CD8-positive, alpha-beta memory T cell (primary cell): Measurements from ENCODE around the gene TCF3. TPM values are rescaled to one million over a fixed set of nuclear protein-coding genes. Genes with fewer than 3 reads are reported as not detected.
"Not testable (repeated sequence)": the region's sequence is repeated elsewhere in the genome, so short reads cannot be mapped to it uniquely, and the experiment has no call there.

Source experiments
- CTCF ChIA-PET: fragments of 350-600 bp; sonication (Branson Sonifier 250); formaldehyde crosslinking; loops from one replicate; lab custom pipeline; 2021; ENCODE audit warnings: antibody characterized with exemption; lab: Charles Lee
- POLR2A ChIA-PET: fragments of 350-600 bp; sonication (Branson Sonifier 250); formaldehyde crosslinking; loops from one replicate; lab custom pipeline; 2021; ENCODE audit warnings: antibody characterized with exemption; lab: Charles Lee
- DNase-seq, 5 donors: peaks; one replicate each; pipeline versions ENCODE4 v3.0.0 to v3.0.0-alpha.2; 2020 to 2022; ENCODE audit warnings: mixed read lengths in 1 of 5
- H3K27ac ChIP-seq: one replicate; pipeline ENCODE4 v1.7.0; 2013; ENCODE audit warnings: low read depth, mild to moderate bottlenecking, low read length, moderate library complexity
- H3K27me3 ChIP-seq: 2 replicates; pipeline ENCODE4 v1.7.0; 2013; ENCODE audit warnings: low read length, mild to moderate bottlenecking; ENCODE audit not compliant: insufficient read depth, poor library complexity, severe bottlenecking
- H3K36me3 ChIP-seq: 2 replicates; pipeline ENCODE4 v1.7.0; 2013; ENCODE audit warnings: mild to moderate bottlenecking, low read length, moderate library complexity; ENCODE audit not compliant: insufficient read depth
- H3K4me1 ChIP-seq: 2 replicates; pipeline ENCODE4 v1.7.0; 2013; ENCODE audit warnings: mild to moderate bottlenecking, low read length, moderate library complexity; ENCODE audit not compliant: insufficient read depth
- H3K4me3 ChIP-seq: 2 replicates; pipeline ENCODE4 v1.7.0; 2013; ENCODE audit warnings: mild to moderate bottlenecking, low read length
- H3K9me3 ChIP-seq: 2 replicates; pipeline ENCODE4 v1.7.0; 2013; ENCODE audit warnings: mild to moderate bottlenecking, low read length
- H3K27ac Mint-ChIP-seq, 8 donors: one replicate each; pipeline ENCODE4 v1.8.0; 2020 to 2021; ENCODE audit warnings: mixed read lengths in 8 of 8, mild to moderate bottlenecking in 6 of 8, inconsistent platforms in 3 of 8, moderate library complexity in 3 of 8
- H3K27me3 Mint-ChIP-seq, 2 donors: one replicate each; pipeline ENCODE4 v1.8.0; 2020 to 2021; ENCODE audit warnings: mixed read lengths in 2 of 2, mild to moderate bottlenecking in 1 of 2, moderate library complexity in 1 of 2
- H3K36me3 Mint-ChIP-seq, 3 donors: one replicate each; pipeline ENCODE4 v1.8.0; 2020 to 2021; ENCODE audit warnings: mixed read lengths in 3 of 3, inconsistent platforms in 1 of 3, mild to moderate bottlenecking in 1 of 3
- H3K4me1 Mint-ChIP-seq, 3 donors: one replicate each; pipeline ENCODE4 v1.8.0; 2020 to 2021; ENCODE audit warnings: mixed read lengths in 3 of 3, inconsistent platforms in 1 of 3, mild to moderate bottlenecking in 1 of 3
- H3K4me3 Mint-ChIP-seq, 7 donors: one replicate each; pipeline ENCODE4 v1.8.0; 2020 to 2021; ENCODE audit warnings: mixed read lengths in 7 of 7, mild to moderate bottlenecking in 6 of 7, moderate library complexity in 4 of 7, inconsistent platforms in 2 of 7
- H3K9me3 Mint-ChIP-seq, 5 donors: one replicate each; pipeline ENCODE4 v1.8.0; 2020 to 2022; ENCODE audit warnings: mixed read lengths in 5 of 5, mild to moderate bottlenecking in 3 of 5, moderate library complexity in 2 of 5, inconsistent platforms in 1 of 5
- polyA plus RNA-seq: library from polyadenylated mRNA; unstranded; fragments of 300-500 nt; fragmentation: Illumina TruSeq; gene quantifications from one replicate; pipeline ENCODE4 v1.2.3, GENCODE V29; 2021
- total RNA-seq, 2 experiments: library from RNA; stranded (reverse); gene quantifications; one replicate each; pipeline ENCODE4 v1.2.3, GENCODE V29; 2021

The TCF3 gene
- total and polyA plus RNA-seq, 3 experiments from 2014 or later = 13.3 to 97.0 (median 96.0) TPM

DNA sequence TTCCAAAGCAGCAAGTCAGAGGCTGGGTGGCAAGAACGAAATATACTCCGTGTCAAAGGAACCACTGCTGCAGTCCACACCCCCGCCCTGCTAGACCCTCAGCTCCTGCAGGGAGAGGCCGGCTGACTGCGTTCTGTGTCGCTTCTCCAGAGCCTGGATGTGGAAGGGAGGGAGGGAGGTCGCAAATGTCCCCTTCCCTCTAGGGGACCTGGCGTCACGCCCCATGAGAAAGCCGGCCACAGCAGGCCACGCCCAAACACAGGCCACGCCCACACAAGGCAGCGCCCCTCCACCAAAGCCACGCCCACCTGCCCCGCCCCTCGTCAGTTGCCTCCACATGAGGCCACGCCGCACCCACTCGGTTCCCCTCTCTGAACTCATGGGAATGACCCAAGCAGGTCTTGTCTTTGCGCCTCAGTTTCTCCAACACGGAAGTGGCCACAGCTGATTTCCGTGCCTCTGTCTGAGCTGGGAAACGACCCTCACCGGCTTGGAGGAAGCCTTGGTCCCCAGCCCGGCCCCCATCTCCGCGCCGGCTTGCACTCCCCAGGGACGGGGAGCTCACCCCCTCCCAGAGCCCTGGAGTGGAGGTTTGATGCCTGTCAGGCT, 38.4 kb upstream of the TCF3 start:
- Mint-ChIP-seq H3K27me3 (peaks cover 30 to 32% of the 10 kb centered on the region in 2 donors), H3K4me3 (no peak overlapping the region), H3K27ac (peak overlapping the region in 1 of 8 donors; percentile 19), H3K4me1 (no peaks in the 10 kb centered on the region), H3K36me3 (no peaks in the 10 kb centered on the region), H3K9me3 (peaks cover 8 to 12% (median 10%) of the 10 kb centered on the region in 5 donors)
- POLR2A ChIA-PET = no interaction called here
- Histone ChIP-seq H3K9me3 (no peaks in the 10 kb centered on the region), H3K27me3 (peaks cover 17% of the 10 kb centered on the region), H3K36me3 (no peaks in the 10 kb centered on the region), H3K27ac (no peak overlapping the region), H3K4me3 (no peak overlapping the region), H3K4me1 (no peaks in the 10 kb centered on the region)
- peak in 4 of 5 donors; percentile 24 to 62 (median 44) for DNase-seq
- CTCF ChIA-PET = no interaction called here

DNA sequence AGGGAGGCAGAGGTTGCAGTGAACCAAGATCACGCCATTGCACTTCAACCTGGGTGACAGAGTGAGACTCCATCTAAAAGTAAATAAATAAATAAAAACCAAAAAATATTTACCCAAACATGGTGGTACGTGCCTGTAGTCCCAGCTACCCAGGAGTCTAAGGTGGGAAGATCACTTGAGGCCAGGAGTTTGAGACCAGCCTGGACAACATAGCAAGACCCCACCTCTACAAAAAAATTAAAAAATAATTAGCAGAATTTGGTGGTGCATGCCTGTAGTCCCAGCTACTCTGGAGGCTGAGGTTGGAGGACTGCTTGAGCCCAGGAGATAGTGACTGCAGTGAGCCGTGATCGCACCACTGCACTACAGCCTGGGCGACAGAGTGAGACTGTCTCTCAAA, 33.4 kb upstream of the TCF3 start:
- POLR2A ChIA-PET, H3K4me3 ChIP-seq, H3K27ac ChIP-seq, H3K36me3 Mint-ChIP-seq, H3K4me3 Mint-ChIP-seq, H3K27me3 ChIP-seq, H3K4me1 Mint-ChIP-seq, CTCF ChIA-PET, H3K27ac Mint-ChIP-seq, H3K36me3 ChIP-seq, H3K9me3 ChIP-seq, H3K4me1 ChIP-seq, DNase-seq, H3K9me3 Mint-ChIP-seq: not testable (repeated sequence)
- H3K27me3 Mint-ChIP-seq = peaks cover 24 to 28% of the 10 kb centered on the region in 2 donors

DNA sequence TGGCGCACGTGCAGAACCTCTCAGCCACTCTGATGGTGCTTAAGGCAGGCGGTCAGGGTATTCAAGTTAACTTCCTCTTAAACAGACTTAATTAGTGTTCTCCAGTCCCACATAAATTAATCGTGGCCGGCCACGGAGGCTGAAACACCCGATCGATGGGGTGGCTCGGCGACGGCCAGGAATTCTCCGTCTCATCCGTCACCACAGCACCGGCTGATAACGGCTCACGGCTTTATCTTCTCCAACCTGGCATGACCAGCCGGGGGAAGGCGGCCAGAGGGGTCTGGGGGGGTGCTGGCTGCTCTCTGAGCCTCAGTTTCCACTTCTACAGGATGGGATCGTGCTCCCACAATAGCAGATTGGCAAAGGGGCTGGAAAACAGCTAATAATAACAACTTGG, 32.6 kb upstream of the TCF3 start:
- Histone ChIP-seq H3K27ac (no peak overlapping the region), H3K9me3 (no peaks in the 10 kb centered on the region), H3K4me3 (no peak overlapping the region), H3K4me1 (no peaks in the 10 kb centered on the region), H3K27me3 (no peaks in the 10 kb centered on the region), H3K36me3 (no peaks in the 10 kb centered on the region)
- CTCF ChIA-PET = no interaction called here
- H3K4me1 Mint-ChIP-seq = no peaks in the 10 kb centered on the region
- POLR2A ChIA-PET = no interaction called here
- H3K4me3 Mint-ChIP-seq = no peak overlapping the region
- no peak for DNase-seq
- peaks cover 0 to 2% (median 0%) of the 10 kb centered on the region in 5 donors for H3K9me3 Mint-ChIP-seq
- H3K36me3 Mint-ChIP-seq = no peaks in the 10 kb centered on the region
- H3K27ac Mint-ChIP-seq = no peak overlapping the region
- H3K27me3 Mint-ChIP-seq = peaks cover 19 to 26% of the 10 kb centered on the region in 2 donors

DNA sequence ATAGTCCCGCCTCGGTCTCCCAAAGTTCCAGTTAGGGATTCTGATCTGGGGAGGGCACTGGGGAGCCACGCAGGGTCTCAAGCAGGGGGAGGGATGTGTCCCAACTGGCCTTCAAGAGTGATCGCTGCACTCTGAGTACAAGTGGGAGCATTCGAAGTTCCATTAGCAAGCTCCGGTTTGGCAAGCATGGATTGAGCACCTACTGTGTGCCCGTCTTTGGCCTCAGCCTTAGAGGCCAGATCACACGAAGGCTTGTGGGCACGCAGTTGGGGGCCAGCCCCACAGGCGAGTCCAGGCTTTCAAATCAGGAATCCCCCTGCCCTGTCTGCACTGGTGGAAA, 32.1 kb upstream of the TCF3 start:
- Mint-ChIP-seq H3K4me3 (no peak overlapping the region), H3K36me3 (no peaks in the 10 kb centered on the region), H3K4me1 (no peaks in the 10 kb centered on the region), H3K27me3 (peaks cover 16 to 27% of the 10 kb centered on the region in 2 donors), H3K9me3 (peaks cover 0 to 2% (median 0%) of the 10 kb centered on the region in 5 donors), H3K27ac (no peak overlapping the region)
- no peaks in the 10 kb centered on the region for H3K36me3 ChIP-seq
- CTCF ChIA-PET = no interaction called here
- no peaks in the 10 kb centered on the region for H3K4me1 ChIP-seq
- H3K4me3 ChIP-seq = no peak overlapping the region
- H3K27ac ChIP-seq = no peak overlapping the region
- H3K27me3 ChIP-seq = no peaks in the 10 kb centered on the region
- POLR2A ChIA-PET = no interaction called here
- H3K9me3 ChIP-seq = no peaks in the 10 kb centered on the region
- DNase-seq = no peak

DNA sequence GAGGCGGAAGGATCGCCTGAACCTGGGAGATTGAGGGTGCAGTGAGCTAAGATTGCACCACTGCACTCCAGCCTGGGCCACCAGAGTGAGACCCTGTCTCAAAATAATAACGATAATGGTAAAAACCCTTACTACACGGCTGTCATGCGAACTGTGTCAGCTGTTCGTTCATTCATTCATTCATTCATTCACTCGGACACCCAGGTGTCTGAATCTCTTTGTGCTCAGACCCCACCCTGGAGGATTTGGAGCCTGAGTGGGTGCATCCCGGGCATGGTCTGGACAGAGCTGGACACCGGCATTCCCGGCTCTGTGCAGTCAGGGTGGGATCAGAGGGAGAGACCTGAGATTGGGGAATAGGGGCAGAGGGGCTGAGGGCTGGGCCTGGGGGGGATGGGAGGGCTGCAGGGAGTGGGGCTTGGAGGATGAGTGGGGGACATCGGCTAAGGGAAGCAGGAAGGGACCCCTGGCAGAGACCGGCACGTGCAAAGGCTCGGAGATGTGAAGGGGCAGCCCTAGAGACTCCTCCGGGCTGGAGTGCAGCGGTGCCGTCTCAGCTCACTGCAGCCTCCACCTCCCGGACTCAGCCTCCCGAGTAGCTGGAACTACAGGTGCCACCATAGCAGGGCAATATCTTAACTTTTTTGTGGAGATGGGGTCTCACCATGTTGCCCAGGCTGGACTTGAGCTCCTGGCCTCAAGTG, 31.6 kb upstream of the TCF3 start:
- H3K27me3 ChIP-seq = no peaks in the 10 kb centered on the region
- CTCF ChIA-PET = no interaction called here
- Mint-ChIP-seq H3K36me3 (no peaks in the 10 kb centered on the region), H3K4me3 (no peak overlapping the region), H3K4me1 (no peaks in the 10 kb centered on the region), H3K27ac (no peak overlapping the region), H3K9me3 (peaks cover 0 to 2% (median 0%) of the 10 kb centered on the region in 5 donors), H3K27me3 (peaks cover 13 to 30% of the 10 kb centered on the region in 2 donors)
- POLR2A ChIA-PET = no interaction called here
- H3K36me3 ChIP-seq = no peaks in the 10 kb centered on the region
- no peak overlapping the region for H3K27ac ChIP-seq
- DNase-seq = no peak
- no peak overlapping the region for H3K4me3 ChIP-seq
- H3K4me1 ChIP-seq = no peaks in the 10 kb centered on the region
- no peaks in the 10 kb centered on the region for H3K9me3 ChIP-seq

DNA sequence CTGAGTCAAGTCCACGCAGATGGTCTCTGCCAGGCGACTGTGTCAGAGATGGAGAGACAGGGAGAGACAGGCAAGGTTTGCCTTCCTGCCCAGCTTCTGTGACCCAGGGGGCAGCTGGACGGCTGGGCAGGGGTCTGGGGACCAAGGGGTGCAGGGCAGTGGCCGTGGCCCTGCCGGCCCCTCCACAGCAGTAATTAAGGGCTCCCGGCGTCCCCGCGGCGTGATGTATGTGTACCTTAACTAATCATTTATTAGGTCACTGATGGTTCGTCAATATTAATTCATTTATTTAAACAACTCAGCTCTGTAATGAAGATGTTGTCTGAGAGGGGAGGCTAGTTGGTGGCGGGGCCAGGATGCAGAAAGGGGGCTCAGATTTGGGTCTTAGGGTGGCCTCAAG, 28.6 kb upstream of the TCF3 start:
- peaks cover 10% of the 10 kb centered on the region for H3K27me3 ChIP-seq
- H3K36me3 ChIP-seq = no peaks in the 10 kb centered on the region
- H3K27me3 Mint-ChIP-seq = peaks cover 24 to 45% of the 10 kb centered on the region in 2 donors
- H3K36me3 Mint-ChIP-seq = peaks cover 0 to 2% (median 0%) of the 10 kb centered on the region in 3 donors
- POLR2A ChIA-PET = no interaction called here
- H3K27ac ChIP-seq = no peak overlapping the region
- H3K4me3 ChIP-seq = no peak overlapping the region
- no peaks in the 10 kb centered on the region for H3K9me3 ChIP-seq
- H3K4me1 Mint-ChIP-seq = no peaks in the 10 kb centered on the region
- H3K4me3 Mint-ChIP-seq = no peak overlapping the region
- H3K4me1 ChIP-seq = no peaks in the 10 kb centered on the region
- H3K9me3 Mint-ChIP-seq = peaks cover 0 to 2% (median 0%) of the 10 kb centered on the region in 5 donors
- peak overlapping the region in 1 of 8 donors; percentile 47 for H3K27ac Mint-ChIP-seq
- CTCF ChIA-PET = interaction anchor here (0.6 kb wide), 1 partner anchor 8 kb away, joined by 3 read pairs; no protein-coding TSS in a partner anchor
- no peak for DNase-seq

DNA sequence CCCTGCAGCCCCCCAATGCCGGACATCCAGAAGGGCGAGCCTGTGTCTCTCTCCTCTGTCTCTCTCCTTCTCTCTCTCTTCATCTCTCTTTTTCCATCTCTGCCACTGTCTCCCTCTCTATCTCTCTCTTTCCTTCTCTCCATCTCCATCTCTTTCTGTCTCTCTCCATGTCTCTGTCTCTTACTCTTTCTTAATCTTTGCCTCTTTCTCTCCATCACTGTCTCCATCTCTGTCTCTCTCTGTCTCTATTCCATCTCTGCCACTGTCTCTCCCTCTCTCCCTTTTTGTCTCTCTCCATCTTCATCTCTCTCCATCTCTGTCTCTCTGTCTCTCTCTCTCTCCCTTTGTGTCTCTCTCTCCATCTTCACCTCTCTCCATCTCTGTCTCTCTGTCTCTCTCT, 25.7 kb upstream of the TCF3 start:
- Histone ChIP-seq H3K4me3 (no peak overlapping the region), H3K4me1 (no peaks in the 10 kb centered on the region), H3K27me3 (peaks cover 20% of the 10 kb centered on the region), H3K27ac (no peak overlapping the region), H3K9me3 (no peaks in the 10 kb centered on the region), H3K36me3 (no peaks in the 10 kb centered on the region)
- peak overlapping the region in 1 of 7 donors; percentile 43 for H3K4me3 Mint-ChIP-seq
- no peak for DNase-seq
- no peak overlapping the region for H3K27ac Mint-ChIP-seq
- no peaks in the 10 kb centered on the region for H3K4me1 Mint-ChIP-seq
- peaks cover 33 to 64% of the 10 kb centered on the region in 2 donors for H3K27me3 Mint-ChIP-seq
- H3K9me3 Mint-ChIP-seq = peaks cover 0 to 2% (median 0%) of the 10 kb centered on the region in 5 donors
- ChIA-PET POLR2A (no interaction called here), CTCF (interaction anchor here (1.3 kb wide), 1 partner anchor 132 kb away, joined by 3 read pairs; no protein-coding TSS in a partner anchor)
- peaks cover 0 to 2% (median 0%) of the 10 kb centered on the region in 3 donors for H3K36me3 Mint-ChIP-seq
